ENCODE data around the gene C6orf136.
"Not testable (repeated sequence)": the region's sequence is repeated elsewhere in the genome, so short reads cannot be mapped to it uniquely, and the experiment has no call there.

Gene C6orf136, protein sequence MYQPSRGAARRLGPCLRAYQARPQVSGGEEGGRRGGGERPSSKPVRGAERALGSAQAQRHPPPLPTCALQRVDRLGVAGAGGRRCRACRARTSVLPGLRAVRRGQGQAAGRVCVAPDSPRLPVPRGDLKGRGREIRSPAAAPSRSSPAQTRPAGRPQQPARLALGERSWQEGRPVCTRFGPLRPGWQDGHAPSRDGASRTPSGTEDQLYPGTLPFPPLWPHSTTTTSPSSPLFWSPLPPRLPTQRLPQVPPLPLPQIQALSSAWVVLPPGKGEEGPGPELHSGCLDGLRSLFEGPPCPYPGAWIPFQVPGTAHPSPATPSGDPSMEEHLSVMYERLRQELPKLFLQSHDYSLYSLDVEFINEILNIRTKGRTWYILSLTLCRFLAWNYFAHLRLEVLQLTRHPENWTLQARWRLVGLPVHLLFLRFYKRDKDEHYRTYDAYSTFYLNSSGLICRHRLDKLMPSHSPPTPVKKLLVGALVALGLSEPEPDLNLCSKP

DNA sequence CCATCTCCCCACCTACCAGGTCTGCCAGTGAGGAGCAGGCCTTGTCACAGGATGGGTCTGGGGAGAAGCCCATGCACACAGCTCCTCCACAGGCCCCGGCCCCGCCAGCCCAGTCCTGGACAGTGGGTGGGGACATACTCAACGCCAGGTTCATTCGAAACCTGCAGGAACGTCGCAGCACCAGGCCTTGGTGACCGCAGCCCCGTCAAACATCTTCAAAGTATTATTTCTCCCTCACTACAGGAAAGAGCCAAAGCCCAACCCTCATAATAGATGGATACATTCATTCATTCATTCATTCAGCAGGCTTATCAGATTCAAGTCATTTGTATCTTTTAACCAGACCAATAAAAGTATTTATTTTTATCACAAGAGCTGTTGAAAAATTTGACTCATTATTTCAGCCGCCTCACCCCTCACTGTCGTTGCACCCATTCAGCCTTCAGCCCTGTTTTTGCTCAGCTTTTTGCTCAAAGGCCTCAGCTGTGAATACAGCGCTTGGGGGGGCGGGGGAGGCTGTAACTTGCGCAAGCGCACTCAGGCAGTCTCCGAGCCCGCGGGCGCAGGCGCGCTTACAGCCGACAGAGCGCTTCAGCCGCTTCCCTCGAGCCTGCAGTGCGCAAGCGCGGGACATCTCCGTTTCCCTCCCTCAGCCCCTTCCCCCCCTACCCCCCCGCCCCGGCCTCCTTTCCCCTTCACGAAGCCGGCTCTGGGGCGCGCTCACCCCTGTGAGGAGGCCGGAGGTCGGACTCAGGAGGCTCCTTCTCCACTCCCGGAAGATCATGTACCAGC, at the start of gene C6orf136:
TSS of gene C6orf136 (plus strand) at position 684 of the 792 bp plus-strand sequence. CDS start at position 783, 99 bp downstream.
- Histone ChIP-seq H3K36me3 (ENCODE audit: control insufficient read depth, insufficient read depth, low read length) (peaks cover 50% of the 10 kb centered on the region), H3K27ac (ENCODE audit: low read depth, low read length) (peak within 1 kb of the TSS; percentile 92), H3K4me3 (ENCODE audit: low read depth, low read length) (peak within 1 kb of the TSS; percentile 99), H3K9ac (ENCODE audit: low read depth, low read length) (peak within 1 kb of the TSS; percentile 92), H3K4me1 (ENCODE audit: control insufficient read depth, insufficient read depth, low read length) (peaks cover 7% of the 10 kb centered on the region), H3K27me3 (ENCODE audit: control insufficient read depth, insufficient read depth, low read length) (no peaks in the 10 kb centered on the region), H3K9me3 (ENCODE audit: control insufficient read depth, insufficient read depth, low read length) (no peaks in the 10 kb centered on the region)

DNA sequence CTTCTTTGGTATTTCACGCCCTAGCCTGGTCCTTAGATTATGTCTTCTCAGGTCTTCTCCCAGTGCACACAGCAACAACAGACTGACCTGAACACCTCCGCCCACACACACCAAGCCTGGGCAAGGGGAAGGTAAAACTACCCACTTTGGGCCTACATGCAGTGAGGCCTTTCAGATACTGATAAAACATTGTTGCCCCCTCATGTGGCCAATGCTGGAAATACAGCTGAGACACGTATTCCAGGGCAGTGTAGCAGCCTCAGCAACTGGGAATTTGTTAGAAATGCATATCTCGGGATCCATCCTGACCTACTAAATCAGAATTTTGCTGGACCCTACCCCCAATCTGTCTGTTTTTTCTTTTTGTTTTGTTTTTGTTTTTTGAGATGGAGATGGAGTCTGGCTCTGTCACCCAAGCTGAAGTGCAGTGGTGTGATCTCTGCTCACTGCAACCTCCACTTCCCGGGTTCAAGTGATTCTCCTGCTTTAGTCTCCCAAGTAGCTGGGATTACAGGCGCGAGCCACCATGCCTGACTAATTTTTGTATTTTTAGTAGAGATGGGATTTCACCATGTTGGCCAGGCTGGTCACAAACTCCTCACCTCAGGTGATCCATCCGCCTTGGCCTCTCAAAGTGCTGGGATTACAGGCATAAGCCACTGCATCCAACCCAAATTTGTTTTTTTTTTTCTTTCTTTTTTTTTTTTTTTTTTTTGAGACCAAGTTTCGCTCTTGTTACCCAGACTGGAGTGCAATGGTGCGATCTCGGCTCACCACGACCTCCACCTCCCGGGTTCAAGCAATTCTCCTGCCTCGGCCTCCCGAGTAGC, 49.4 kb upstream of the C6orf136 start:
- not testable (repeated sequence) for H3K4me1 ChIP-seq (ENCODE audit: control insufficient read depth, insufficient read depth, low read length); H3K9me3 ChIP-seq (ENCODE audit: control insufficient read depth, insufficient read depth, low read length); H3K9ac ChIP-seq (ENCODE audit: low read depth, low read length); H3K27me3 ChIP-seq (ENCODE audit: control insufficient read depth, insufficient read depth, low read length); H3K4me3 ChIP-seq (ENCODE audit: low read depth, low read length)
- peaks cover 52% of the 10 kb centered on the region for H3K36me3 ChIP-seq (ENCODE audit: control insufficient read depth, insufficient read depth, low read length)
- H3K27ac ChIP-seq (ENCODE audit: low read depth, low read length): peak overlapping the region; percentile 16

DNA sequence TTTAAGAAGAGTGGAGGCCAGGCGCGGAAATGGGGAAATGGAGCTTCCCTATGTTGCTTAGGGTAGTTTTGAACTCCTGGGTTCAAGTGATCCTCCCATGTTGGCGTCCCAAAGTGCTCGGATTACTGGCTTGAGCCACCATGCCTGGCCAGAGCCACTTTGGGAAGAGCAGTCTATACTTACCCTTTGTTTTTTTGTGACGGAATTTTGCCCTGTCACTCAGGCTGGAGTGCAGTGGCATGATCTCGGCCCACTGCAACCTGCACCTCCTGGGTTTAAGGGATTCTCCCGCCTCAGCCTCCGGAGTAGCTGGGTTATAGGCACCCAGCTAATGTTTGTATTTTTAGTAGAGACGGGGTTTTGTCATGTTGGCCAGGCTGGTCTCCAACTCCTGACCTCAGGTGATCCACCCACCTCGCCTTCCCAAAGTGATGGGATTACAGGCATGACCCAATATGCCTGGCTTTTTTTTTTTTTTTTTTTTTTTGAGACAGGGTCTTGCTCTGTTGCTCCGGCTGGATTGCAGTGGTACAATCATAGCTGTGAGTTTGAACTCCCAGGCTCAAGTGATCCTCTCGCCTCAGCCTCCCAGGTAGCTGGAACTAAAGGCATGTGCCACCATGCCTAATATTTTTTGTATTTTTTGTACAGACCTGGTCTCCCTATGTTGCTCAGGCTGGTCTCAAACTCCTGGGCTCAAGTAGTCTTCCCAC, 47.9 kb upstream of the C6orf136 start:
- no peaks in the 10 kb centered on the region for H3K27me3 ChIP-seq (ENCODE audit: control insufficient read depth, insufficient read depth, low read length)
- peaks cover 57% of the 10 kb centered on the region for H3K36me3 ChIP-seq (ENCODE audit: control insufficient read depth, insufficient read depth, low read length)
- H3K9ac ChIP-seq (ENCODE audit: low read depth, low read length): no peak overlapping the region
- no peaks in the 10 kb centered on the region for H3K4me1 ChIP-seq (ENCODE audit: control insufficient read depth, insufficient read depth, low read length)
- H3K27ac ChIP-seq (ENCODE audit: low read depth, low read length): no peak overlapping the region
- no peak overlapping the region for H3K4me3 ChIP-seq (ENCODE audit: low read depth, low read length)
- no peaks in the 10 kb centered on the region for H3K9me3 ChIP-seq (ENCODE audit: control insufficient read depth, insufficient read depth, low read length)

GRCh38 chr6:30599625-30600324, 47.2 kb upstream of the C6orf136 start:
- Histone ChIP-seq H3K27ac (ENCODE audit: low read depth, low read length) (no peak overlapping the region), H3K4me1 (ENCODE audit: control insufficient read depth, insufficient read depth, low read length) (no peaks in the 10 kb centered on the region), H3K9me3 (ENCODE audit: control insufficient read depth, insufficient read depth, low read length) (0 out of 2 replicates have a peak, but pooled peaks cover 3% of the 10 kb centered on the region), H3K27me3 (ENCODE audit: control insufficient read depth, insufficient read depth, low read length) (no peaks in the 10 kb centered on the region), H3K36me3 (ENCODE audit: control insufficient read depth, insufficient read depth, low read length) (peaks cover 57% of the 10 kb centered on the region), H3K4me3 (ENCODE audit: low read depth, low read length) (no peak overlapping the region), H3K9ac (ENCODE audit: low read depth, low read length) (no peak overlapping the region)

DNA sequence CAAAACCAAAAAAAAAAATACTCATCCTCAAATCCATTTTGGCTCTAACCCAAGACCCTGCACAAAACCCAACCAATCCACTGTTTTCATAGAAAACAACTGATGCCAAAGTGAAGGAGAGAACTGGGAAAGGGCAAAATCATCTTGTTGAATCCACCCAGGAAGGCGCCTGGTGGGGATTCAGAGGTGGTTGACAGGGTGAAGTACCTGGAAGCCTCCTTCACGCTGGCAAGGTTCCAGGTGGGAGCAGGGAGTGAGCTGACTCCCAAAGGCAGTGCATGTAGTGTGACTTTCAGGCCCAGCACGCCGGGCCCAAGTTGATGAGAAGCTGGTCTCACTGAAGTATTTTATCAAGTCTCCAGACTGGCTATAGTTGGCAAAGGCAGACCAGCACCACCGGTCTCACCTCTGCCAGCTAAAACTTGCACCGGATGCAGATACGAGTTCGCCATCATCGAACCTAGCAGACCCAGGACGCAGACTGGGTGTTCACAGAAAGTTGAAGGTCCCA, 46.4 kb upstream of the C6orf136 start:
- 0 out of 2 replicates have a peak, but pooled peaks cover 3% of the 10 kb centered on the region for H3K9me3 ChIP-seq (ENCODE audit: control insufficient read depth, insufficient read depth, low read length)
- no peaks in the 10 kb centered on the region for H3K27me3 ChIP-seq (ENCODE audit: control insufficient read depth, insufficient read depth, low read length)
- H3K36me3 ChIP-seq (ENCODE audit: control insufficient read depth, insufficient read depth, low read length): peaks cover 61% of the 10 kb centered on the region
- H3K4me1 ChIP-seq (ENCODE audit: control insufficient read depth, insufficient read depth, low read length): no peaks in the 10 kb centered on the region
- no peak overlapping the region for H3K4me3 ChIP-seq (ENCODE audit: low read depth, low read length)
- no peak overlapping the region for H3K9ac ChIP-seq (ENCODE audit: low read depth, low read length)
- H3K27ac ChIP-seq (ENCODE audit: low read depth, low read length): no peak overlapping the region

GRCh38 chr6:30601436-30601814, 45.5 kb upstream of the C6orf136 start:
- Histone ChIP-seq H3K9ac (ENCODE audit: low read depth, low read length) (no peak overlapping the region), H3K4me1 (ENCODE audit: control insufficient read depth, insufficient read depth, low read length) (no peaks in the 10 kb centered on the region), H3K9me3 (ENCODE audit: control insufficient read depth, insufficient read depth, low read length) (0 out of 2 replicates have a peak, but pooled peaks cover 3% of the 10 kb centered on the region), H3K27ac (ENCODE audit: low read depth, low read length) (no peak overlapping the region), H3K36me3 (ENCODE audit: control insufficient read depth, insufficient read depth, low read length) (peaks cover 69% of the 10 kb centered on the region), H3K27me3 (ENCODE audit: control insufficient read depth, insufficient read depth, low read length) (no peaks in the 10 kb centered on the region), H3K4me3 (ENCODE audit: low read depth, low read length) (no peak overlapping the region)

DNA sequence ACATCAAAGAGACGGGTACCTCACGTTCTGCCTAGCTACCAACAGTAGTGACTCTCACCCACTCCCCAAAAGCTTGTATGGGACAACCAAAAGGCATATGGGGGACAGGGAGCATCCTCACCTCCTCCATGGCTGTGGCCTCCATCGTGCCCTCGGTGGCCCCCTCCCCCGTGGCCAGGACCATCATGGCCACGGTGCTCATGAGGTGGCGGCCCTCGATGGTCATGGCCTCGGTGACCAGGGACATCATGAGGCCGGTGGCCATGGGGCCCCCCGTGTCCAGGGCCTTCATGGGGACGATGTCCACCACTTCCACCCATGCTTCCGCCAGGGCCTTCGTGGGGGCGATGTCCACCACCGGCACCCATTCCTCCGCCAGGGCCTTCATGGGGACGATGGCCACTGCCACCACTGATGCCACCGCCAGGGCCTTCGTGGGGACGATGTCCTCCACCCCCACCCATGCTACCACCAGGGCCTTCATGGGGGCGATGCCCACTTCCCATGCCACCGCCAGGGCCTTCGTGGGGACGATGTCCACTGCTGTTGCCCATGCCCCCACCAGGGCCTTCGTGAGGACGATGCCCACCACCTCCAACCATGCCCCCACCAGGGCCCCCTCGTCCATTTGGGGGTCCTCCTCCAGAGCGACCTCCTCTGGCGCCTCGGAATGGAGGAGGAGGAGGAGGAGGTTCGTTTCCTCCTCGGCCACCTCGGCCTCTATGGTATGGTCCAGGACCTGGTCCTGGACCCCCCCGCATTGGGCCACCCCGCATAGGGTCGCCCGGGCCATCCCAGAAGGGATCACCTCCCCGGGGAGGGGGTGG, 44.9 kb upstream of the C6orf136 start:
- no peak overlapping the region for H3K27ac ChIP-seq (ENCODE audit: low read depth, low read length)

GRCh38 chr6:30603961-30604360, 43.0 kb upstream of the C6orf136 start:
- H3K9me3 ChIP-seq (ENCODE audit: control insufficient read depth, insufficient read depth, low read length): 0 out of 2 replicates have a peak, but pooled peaks cover 3% of the 10 kb centered on the region
- H3K4me3 ChIP-seq (ENCODE audit: low read depth, low read length): no peak overlapping the region
- H3K36me3 ChIP-seq (ENCODE audit: control insufficient read depth, insufficient read depth, low read length): peaks cover 94% of the 10 kb centered on the region
- no peak overlapping the region for H3K9ac ChIP-seq (ENCODE audit: low read depth, low read length)
- no peaks in the 10 kb centered on the region for H3K4me1 ChIP-seq (ENCODE audit: control insufficient read depth, insufficient read depth, low read length)
- no peaks in the 10 kb centered on the region for H3K27me3 ChIP-seq (ENCODE audit: control insufficient read depth, insufficient read depth, low read length)
- H3K27ac ChIP-seq (ENCODE audit: low read depth, low read length): no peak overlapping the region

More for the DNA sequence above, 44.9 kb upstream of the C6orf136 start:
- H3K4me1 ChIP-seq (ENCODE audit: control insufficient read depth, insufficient read depth, low read length): no peaks in the 10 kb centered on the region
- H3K9me3 ChIP-seq (ENCODE audit: control insufficient read depth, insufficient read depth, low read length): 0 out of 2 replicates have a peak, but pooled peaks cover 3% of the 10 kb centered on the region
- no peak overlapping the region for H3K9ac ChIP-seq (ENCODE audit: low read depth, low read length)
- H3K27me3 ChIP-seq (ENCODE audit: control insufficient read depth, insufficient read depth, low read length): no peaks in the 10 kb centered on the region
- H3K4me3 ChIP-seq (ENCODE audit: low read depth, low read length): no peak overlapping the region
- H3K36me3 ChIP-seq (ENCODE audit: control insufficient read depth, insufficient read depth, low read length): peaks cover 75% of the 10 kb centered on the region

- no peak overlapping the region for H3K27ac ChIP-seq (ENCODE audit: low read depth, low read length)
- H3K9me3 ChIP-seq (ENCODE audit: control insufficient read depth, insufficient read depth, low read length): no peaks in the 10 kb centered on the region
- H3K4me3 ChIP-seq (ENCODE audit: low read depth, low read length): no peak overlapping the region
- peaks cover 79% of the 10 kb centered on the region for H3K36me3 ChIP-seq (ENCODE audit: control insufficient read depth, insufficient read depth, low read length)
- peaks cover 8% of the 10 kb centered on the region for H3K4me1 ChIP-seq (ENCODE audit: control insufficient read depth, insufficient read depth, low read length)
- H3K27me3 ChIP-seq (ENCODE audit: control insufficient read depth, insufficient read depth, low read length): no peaks in the 10 kb centered on the region
- no peak overlapping the region for H3K9ac ChIP-seq (ENCODE audit: low read depth, low read length)
Measured at GRCh38 chr6:30610065-30610464, 36.9 kb upstream of the C6orf136 start.

Measured in HUES48 (cell line).